Effector CD8-positive, alpha-beta T cell (primary cell): ENCODE measurements around the gene ASPN.

Experiments used
- DNase-seq: peaks from one replicate; lab custom pipeline; 2025; lab: John Stamatoyannopoulos, UW

The ASPN gene

DNA sequence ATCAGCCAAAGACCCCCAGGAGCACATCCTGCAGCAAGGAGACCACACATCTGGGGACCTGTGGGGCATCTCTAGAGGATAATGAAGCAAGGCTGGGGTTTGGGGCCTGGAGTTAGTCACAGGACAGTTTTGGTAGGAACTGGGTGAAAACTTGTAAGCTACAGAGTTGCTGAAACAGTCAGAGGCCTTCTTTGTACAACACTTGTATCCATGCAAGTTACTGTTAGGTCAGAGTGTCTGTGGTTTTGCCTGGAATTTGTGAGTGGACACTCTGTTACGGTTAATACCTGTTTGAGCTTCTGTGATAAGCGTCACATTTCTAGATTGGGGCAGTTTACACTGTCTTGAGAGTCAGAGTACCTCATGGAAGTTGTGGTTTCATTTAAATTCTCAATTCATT is 22.6 kb upstream of the ASPN start:
- no peak for DNase-seq

GRCh38 chr9:92503156-92503555 is 20.9 kb upstream of the ASPN start:
- DNase-seq = no peak

DNA sequence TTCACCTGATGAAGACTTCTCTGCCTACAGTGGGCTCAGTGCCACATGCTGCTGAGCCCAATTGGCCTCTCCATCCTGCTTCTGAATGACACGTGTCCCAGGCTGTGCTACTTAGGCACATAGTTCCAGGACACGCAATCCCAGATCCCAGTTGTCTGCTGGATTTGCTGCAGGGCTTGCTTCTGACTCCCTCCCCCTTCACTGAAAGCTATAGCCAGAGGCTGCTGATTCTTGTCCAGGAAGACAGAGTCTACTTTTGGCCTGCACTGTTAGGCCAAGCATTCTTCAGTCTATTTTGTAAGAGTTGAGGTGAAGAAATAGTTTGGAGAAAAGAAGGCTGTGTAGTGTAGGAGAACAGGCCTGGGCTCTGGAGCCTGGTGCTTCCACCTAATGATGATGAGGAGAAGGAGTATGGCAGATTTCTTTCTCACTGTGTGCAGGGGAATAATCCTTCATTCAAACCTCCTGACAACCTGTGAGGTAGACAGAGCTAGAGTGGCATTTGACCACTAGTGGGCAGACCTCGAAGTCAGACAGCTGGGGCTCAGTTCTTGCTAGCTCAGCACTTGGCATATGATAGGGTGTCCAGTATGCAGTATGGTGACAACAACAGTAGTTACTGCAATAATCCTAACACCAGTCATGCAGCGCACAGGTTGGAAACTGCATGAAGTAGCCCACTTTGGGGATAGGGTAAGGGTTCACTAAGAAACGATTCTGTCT is 19.5 kb upstream of the ASPN start:
- DNase-seq = no peak

DNA sequence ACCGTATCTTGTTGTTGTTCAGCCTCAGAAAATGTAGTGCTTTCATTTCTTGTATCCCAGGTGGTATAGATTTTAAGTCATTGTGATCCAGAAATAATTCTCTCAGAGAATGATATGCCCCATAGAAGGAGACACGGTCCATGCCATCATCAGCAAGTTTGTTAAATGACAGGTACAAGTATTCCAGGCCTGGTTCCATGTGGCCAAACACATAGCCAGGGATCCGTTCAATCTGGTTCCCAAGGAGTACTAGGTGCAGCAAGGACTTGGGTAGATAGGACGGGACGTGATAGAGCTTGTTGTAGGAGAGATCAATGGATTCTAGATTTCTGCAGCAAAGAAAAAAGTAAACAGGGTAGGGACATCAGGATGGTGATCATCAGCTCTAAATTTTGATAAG is 18.4 kb upstream of the ASPN start:
- no peak for DNase-seq

DNA sequence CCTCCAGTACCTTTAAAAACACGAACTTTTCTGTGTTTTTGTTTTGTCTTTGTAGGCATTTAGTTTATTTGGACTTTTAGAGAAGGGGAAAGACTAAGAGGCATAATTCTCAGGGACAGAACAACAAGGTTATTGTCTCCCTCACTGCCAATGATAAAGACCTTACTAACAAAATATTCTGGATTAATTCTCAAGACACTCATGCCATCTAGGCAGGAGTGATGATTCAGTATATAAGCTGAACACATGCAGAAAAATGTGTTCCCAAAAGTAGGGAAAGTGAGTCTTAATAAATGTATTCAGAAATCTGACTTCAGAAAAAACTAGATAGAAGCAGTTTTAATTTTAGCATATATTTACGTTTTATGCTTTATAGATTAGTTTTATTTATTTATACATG is 17.4 kb upstream of the ASPN start:
- DNase-seq = no peak

DNA sequence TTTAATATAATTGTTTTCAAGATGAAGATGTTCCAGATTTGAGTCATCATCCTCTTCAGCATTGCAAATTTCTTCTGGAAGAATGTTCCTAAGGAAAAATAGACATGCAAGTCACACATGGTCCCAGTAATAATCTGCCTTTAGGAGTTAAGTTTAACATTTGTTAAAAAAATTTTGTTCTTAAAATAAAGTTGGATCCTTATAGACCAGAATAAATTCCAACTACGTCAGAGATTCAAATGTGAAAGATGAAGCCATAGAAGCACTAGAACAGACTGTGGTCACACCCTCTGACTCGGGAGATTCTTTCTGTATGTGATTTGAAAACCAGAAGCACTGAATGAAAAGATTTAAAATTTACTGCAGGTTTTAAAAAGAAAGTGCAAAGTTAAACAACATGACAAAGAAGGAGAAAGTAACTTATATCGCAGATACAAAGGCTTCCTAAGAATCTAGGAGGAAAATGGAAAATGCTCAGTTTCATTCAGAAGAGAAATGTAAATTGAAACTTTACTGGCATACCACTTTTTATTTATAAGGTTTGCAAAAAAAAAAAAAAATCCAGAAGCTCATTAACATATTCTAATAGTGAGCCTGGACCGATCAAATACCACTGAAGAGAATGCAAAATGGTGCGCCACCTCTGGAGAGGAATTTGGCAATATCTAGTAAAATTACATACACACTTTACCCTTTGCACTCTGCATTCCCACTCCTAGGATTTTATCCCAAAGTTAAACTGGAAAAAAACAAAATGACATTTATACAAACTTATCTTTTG is 14.3 kb upstream of the ASPN start:
- DNase-seq = no peak

- DNase-seq = no peak
Observed at GRCh38 chr9:92494856-92495255, 12.6 kb upstream of the ASPN start.

DNA sequence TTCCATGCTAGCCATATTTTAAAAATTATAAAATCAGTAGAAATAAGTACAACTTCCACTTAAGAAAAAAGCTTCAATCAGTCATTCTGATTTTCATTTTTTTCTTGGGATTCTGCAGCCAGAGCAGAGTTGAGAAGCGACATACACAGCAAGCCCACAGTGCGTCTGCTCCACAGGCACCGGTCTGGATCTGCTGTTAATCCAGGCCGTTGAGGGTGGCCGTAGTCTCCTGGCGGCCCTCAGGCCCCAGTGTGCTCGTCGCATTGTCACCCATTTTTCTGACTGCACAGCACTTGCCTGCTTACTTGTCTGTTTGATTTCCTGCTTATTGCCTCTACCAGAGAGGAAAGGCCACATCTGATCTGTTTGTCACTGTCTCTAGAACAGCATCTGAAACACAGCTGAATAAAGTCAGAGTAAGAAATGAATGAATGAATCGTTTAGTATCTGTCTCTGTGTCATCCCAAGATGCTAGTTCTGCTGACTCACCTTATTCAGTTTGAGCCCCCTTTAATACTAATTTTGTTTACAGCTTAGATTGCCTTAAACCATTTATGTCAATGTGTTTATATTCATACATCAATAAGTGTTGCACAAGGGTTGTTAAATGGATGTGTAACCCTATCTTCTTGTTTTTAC is 11.6 kb upstream of the ASPN start:
- no peak for DNase-seq

GRCh38 chr9:92492781-92493401 is 10.6 kb upstream of the ASPN start:
- DNase-seq = no peak

- DNase-seq = no peak
Observed at GRCh38 chr9:92488681-92489550, 6.6 kb upstream of the ASPN start.

GRCh38 chr9:92486371-92486770 is 4.1 kb upstream of the ASPN start:
- no peak for DNase-seq

DNA sequence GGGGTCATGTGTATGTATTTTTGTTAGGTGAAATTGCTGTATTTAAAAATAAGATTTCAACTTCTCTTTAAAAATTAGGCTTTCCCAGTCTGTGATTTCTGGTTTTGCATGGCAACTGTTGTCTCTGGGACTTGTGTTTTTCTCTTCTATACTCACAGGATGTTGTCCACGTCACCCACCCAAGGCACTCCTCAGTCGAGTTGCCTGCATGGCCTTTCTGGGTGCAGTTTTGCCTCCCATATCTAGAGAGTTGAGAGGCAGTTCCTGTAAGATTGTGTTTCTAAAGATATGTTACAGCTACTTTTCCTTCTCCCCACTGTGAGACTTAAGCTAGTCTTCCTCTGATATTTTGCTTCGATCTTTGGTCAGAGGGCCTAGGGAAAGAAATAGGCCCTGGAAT is 2.3 kb upstream of the ASPN start:
- no peak for DNase-seq

DNA sequence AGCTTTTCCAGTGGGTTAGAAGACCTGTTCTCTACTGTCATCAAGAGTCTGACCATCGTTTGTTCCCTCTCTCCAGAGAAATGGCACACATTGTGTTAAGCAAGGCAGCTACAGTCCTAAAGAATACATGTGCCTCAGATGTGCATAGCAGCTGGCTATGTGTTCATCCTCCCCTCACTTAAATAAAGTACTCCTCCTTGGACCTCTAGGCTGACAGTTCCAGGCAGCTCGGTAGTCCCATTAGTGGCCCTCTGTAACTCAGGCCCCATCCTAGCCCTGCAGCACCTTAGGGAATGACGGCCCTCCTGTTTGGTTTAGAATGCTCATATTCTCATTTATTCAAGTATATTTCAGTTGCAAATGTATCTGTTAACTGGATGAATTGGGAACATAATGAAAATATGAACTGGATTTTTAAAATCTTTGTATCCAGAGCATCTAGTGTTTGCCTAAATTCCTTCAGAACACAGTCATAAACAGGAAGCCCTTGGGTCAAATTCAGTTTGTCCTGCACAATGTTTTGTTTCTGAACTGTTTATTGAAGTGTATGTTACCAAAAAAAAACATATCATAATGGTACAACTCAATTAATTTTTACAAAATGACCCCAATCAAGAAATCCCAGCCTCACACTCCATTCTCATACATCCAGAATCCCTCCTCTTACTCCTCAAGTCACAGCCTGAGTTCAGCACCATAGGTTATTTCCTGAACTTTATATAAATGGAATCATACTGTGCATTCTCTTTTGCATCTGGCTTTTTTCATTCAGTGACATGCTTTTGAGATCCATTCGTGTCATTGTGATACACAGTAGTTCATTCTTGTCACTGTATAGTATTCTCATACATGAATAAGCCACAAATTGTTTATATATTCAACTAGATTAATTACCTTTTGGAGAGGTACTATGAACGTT is 1.6 kb upstream of the ASPN start:
- DNase-seq = no peak

GRCh38 chr9:92482805-92483204 is 499 bp upstream of the ASPN start:
- DNase-seq = no peak

DNA sequence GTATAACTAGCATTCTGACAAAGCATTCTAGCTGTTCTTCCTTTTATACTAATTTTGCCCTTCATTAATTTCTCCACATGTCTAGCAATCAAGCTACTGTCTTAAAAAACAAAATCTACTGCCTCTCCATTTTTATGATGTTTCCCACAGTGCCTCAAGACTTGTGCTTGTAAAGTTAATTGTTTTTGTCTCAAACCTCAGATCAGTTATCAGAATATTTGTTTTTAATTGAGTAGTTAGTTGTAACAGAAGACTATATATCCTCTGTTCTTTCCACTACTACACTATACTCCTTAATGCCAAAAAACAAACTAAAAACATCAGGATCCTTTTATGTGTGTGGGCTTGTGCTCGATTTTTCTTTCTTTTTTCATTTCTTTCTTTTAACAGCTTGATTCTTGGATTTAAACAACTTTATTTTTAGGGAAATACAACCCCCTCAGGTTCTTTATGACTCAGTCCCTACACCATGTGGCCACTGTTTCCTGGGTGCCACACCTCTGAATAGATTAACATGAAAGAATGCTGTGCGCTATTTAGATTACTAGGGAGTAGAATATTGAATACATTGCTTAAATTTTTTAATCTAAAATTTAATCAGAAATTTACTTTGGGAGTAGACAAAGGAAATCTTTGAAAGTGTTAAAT is 1.2 kb downstream of the ASPN start:
- no peak for DNase-seq

DNA sequence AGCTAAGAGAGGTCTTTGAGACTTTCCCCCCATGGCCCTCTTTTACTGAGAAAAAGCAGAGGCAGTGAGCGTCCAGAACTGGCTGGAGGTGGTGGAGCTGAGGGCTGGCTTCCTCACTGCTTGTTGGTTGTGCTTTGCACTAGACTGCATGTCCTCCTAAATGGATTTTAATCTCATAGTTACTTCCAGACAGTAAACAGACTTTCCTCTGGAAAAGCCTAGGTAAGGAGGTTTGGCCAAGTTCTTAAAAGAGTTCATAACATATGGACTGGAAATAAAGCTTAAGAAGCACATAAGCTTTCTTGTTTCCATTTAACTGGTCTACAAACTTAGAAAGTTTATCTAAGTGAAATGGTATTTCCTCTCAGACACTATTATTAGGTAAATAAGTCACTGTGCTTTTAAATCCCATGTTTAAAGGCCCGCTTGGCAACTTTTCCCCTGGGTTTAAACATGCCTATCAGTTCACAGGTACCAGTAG is 2.0 kb downstream of the ASPN start:
- DNase-seq = no peak

- no peak for DNase-seq
Observed at GRCh38 chr9:92479346-92479745, 3.0 kb downstream of the ASPN start.

DNA sequence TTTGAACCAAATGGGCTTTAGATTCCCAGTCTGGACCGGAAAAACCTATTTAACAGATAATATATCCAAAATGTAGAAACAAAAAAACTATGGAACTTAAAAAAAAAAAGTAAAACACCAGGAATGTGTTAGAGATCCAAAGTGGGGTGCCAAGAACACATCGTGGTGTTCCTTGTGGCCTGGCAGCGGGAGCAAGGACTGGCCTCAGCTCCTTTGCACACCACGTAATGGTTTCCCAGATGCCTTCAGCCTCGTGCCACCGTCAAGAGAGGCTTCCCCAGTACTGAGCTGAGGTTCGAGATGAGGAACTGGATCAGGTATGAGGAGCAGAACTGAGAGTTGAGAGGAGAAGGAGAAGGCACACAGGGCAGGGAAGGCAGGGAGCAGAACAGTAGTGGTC is 3.5 kb downstream of the ASPN start:
- no peak for DNase-seq

DNA sequence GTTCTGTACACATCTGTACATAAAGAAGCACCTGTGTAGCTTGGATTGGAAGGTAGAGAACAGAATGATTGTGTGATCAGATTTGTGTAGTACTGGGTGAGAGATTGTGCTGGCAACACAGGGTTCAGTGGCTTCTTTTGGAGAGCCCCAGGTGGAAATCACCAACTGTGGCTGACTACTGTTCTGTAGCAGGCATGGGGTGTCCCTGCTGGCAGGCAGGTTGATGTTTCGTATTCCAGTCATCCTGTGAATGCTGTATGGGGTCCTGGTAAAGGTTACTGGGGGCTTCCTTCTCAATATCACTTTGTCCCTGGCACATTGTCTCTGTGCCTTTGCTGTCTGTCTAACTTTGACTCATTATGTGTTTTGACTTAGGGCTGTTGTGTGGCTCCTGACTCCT is 5.3 kb downstream of the ASPN start:
- DNase-seq = no peak

GRCh38 chr9:92474587-92474986 is 7.7 kb downstream of the ASPN start:
- no peak for DNase-seq
